Germinal center (tissue), 1 donor: Measurements from ENCODE around the gene AKAP13.
"Not testable (repeated sequence)": the region's sequence is repeated elsewhere in the genome, so short reads cannot be mapped to it uniquely, and the experiment has no call there.

Source experiments
- DNase-seq: peaks from one replicate; pipeline ENCODE4 v3.0.0; 2012; ENCODE audit warnings: mixed read lengths, low spot score

Gene AKAP13

GRCh38 chr15:85789496-85789875 lies 409.1 kb downstream of the AKAP13 start:
- no peak for DNase-seq

GRCh38 chr15:85792102-85792731 lies 411.8 kb downstream of the AKAP13 start:
- DNase-seq, result no peak

GRCh38 chr15:85792912-85793590 lies 412.6 kb downstream of the AKAP13 start:
- DNase-seq, result no peak

GRCh38 chr15:85793641-85794597 lies 413.5 kb downstream of the AKAP13 start:
- peak; percentile 53 for DNase-seq

- peak; percentile 99 for DNase-seq
These were observed 414.4 kb downstream of the AKAP13 start, which contains the start of gene KLHL25 for GRCh38 chr15:85794598-85795336. Gene KLHL25, minus strand, starts transcription at chr15:85794925. Its CDS starts 25,115 bp downstream, at chr15:85769810.

GRCh38 chr15:85795337-85796305 lies 415.2 kb downstream of the AKAP13 start:
- DNase-seq, result no peak

- DNase-seq, result not testable (repeated sequence)
These were observed 416.0 kb downstream of the AKAP13 start for GRCh38 chr15:85796371-85796770.
